Activated naive CD4-positive, alpha-beta T cell treated with anti-CD3 and anti-CD28 coated beads for 36 hours (primary cell): ENCODE measurements around the gene GDF9. TPM values are rescaled to one million over a fixed set of nuclear protein-coding genes. Genes with fewer than 3 reads are reported as not detected.
A peak's percentile ranks its signal among the peaks of the same experiment; 100 is the strongest.

Source experiments
- CTCF ChIA-PET: fragments of 350-600 bp; sonication (Branson Sonifier 250); formaldehyde crosslinking; loops from one replicate; lab custom pipeline; 2021; ENCODE audit warnings: antibody characterized with exemption; lab: Charles Lee
- DNase-seq: peaks from one replicate; pipeline ENCODE4 v3.0.0-alpha.2; 2020
- H3K27ac Mint-ChIP-seq: one replicate; pipeline ENCODE4 v1.8.0; 2021; ENCODE audit warnings: mild to moderate bottlenecking, mixed read lengths
- H3K27me3 Mint-ChIP-seq: one replicate; pipeline ENCODE4 v1.8.0; 2021; ENCODE audit warnings: low read depth, mixed read lengths
- H3K36me3 Mint-ChIP-seq: one replicate; pipeline ENCODE4 v1.8.0; 2021; ENCODE audit warnings: low read depth, mixed read lengths
- H3K4me1 Mint-ChIP-seq: one replicate; pipeline ENCODE4 v1.8.0; 2021; ENCODE audit warnings: low read depth, mixed read lengths
- H3K4me3 Mint-ChIP-seq: one replicate; pipeline ENCODE4 v1.8.0; 2021; ENCODE audit warnings: mild to moderate bottlenecking, moderate library complexity, mixed read lengths
- H3K9me3 Mint-ChIP-seq: one replicate; pipeline ENCODE4 v1.8.0; 2021; ENCODE audit warnings: mixed read lengths
- intact Hi-C: fragments of 100-400 bp; cut with micrococcal nuclease; formaldehyde crosslinking; loops from one replicate; pipeline ENCODE4 v1.15.1; 2023
- total RNA-seq, 2 experiments: library from RNA; stranded (reverse); gene quantifications; one replicate each; pipeline ENCODE4 v1.2.3, GENCODE V29; 2021

The GDF9 gene
- total RNA-seq, 2 experiments from 2014 or later, result 0.64 to 1.2 TPM

GRCh38 chr5:132831095-132831860 lies 35.0 kb downstream of the GDF9 start:
- H3K27ac Mint-ChIP-seq, result no peak overlapping the region
- intact Hi-C loops, result no loop called here

GRCh38 chr5:132830436-132831094 lies 35.7 kb downstream of the GDF9 start, which contains the start of gene SHROOM1:
Gene SHROOM1 (minus strand): TSS chr5:132830647. CDS start chr5:132826140, 4,507 bp downstream.
- no peak for DNase-seq
- H3K4me1 Mint-ChIP-seq, result peaks cover 4% of the 10 kb centered on the region
- peak within 1 kb of the TSS; percentile 79 for H3K4me3 Mint-ChIP-seq
- no peaks in the 10 kb centered on the region for H3K36me3 Mint-ChIP-seq
- CTCF ChIA-PET, result interaction anchor here (0.8 to 4.6 kb wide), 5 partner anchors 11 to 53 kb away, joined by 3 to 45 read pairs (median 5); no protein-coding TSS in a partner anchor
- intact Hi-C loops, result loop anchor here (1.0 kb wide), 3 partner anchors 36 to 222 kb away; partner anchors contain the start of genes GDF9, HSPA4 and UQCRQ
- H3K27ac Mint-ChIP-seq, result no peak within 1 kb of the TSS
- H3K9me3 Mint-ChIP-seq, result no peaks in the 10 kb centered on the region
- H3K27me3 Mint-ChIP-seq, result peaks cover 48% of the 10 kb centered on the region

More at GRCh38 chr5:132831095-132831860, 35.0 kb downstream of the GDF9 start:
- H3K9me3 Mint-ChIP-seq, result no peaks in the 10 kb centered on the region
- H3K4me3 Mint-ChIP-seq, result peak overlapping the region; percentile 62
- H3K36me3 Mint-ChIP-seq, result no peaks in the 10 kb centered on the region
- CTCF ChIA-PET, result interaction anchor here (1.1 to 4.6 kb wide), 3 partner anchors 12 to 53 kb away, joined by 3 to 45 read pairs (median 4); no protein-coding TSS in a partner anchor
- no peak for DNase-seq
- H3K4me1 Mint-ChIP-seq, result peaks cover 4% of the 10 kb centered on the region
- peaks cover 43% of the 10 kb centered on the region for H3K27me3 Mint-ChIP-seq

- peak; percentile 79 for DNase-seq
- H3K27ac Mint-ChIP-seq, result no peak overlapping the region
- CTCF ChIA-PET, result interaction anchor here (0.7 to 4.6 kb wide), 10 partner anchors 10 to 234 kb away, joined by 3 to 45 read pairs (median 4); partner anchors contain the start of gene SOWAHA
- peaks cover 4% of the 10 kb centered on the region for H3K4me1 Mint-ChIP-seq
- H3K4me3 Mint-ChIP-seq, result peak overlapping the region; percentile 79
- peaks cover 50% of the 10 kb centered on the region for H3K27me3 Mint-ChIP-seq
- intact Hi-C loops, result loop anchor here (1.0 kb wide), 3 partner anchors 36 to 222 kb away; partner anchors contain the start of genes GDF9, HSPA4 and UQCRQ
- H3K36me3 Mint-ChIP-seq, result no peaks in the 10 kb centered on the region
- H3K9me3 Mint-ChIP-seq, result no peaks in the 10 kb centered on the region
Measured at GRCh38 chr5:132829742-132830435, 36.4 kb downstream of the GDF9 start.

DNA sequence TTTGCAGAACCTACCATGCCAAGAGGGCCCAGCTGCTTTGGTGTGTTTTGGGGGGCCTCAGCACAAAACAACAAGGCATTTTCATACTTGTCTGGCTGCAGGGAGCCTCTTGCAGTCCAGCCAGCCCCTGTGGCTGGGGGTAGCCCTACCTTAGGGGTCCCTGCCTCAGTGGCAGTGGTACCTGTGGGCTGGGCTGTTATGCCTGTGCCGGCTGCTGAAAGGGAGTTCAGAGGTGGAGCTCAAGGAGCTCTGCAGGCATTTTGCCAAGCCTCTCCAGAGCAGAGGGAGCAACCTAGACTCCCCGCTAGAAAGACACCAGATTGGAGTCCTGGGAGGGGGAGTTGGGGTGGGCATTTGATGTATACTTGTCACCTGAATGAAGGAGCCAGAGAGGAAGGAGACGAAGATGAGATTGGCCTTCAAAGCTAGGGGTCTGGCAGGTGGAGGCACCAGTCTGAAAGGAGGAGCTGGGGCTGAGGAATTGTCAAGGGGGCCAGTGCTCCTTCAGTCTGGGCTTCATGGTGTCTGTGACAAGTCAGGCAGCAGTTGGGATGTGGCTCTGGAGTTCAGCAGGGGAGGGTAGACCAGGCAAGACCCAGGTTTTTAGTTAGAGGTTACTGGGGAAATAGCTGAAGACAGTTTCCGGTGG lies 37.3 kb downstream of the GDF9 start:
- Mint-ChIP-seq H3K36me3 (no peaks in the 10 kb centered on the region), H3K9me3 (no peaks in the 10 kb centered on the region), H3K4me1 (peaks cover 4% of the 10 kb centered on the region), H3K27ac (no peak overlapping the region), H3K4me3 (peak overlapping the region; percentile 23), H3K27me3 (peaks cover 58% of the 10 kb centered on the region)
- CTCF ChIA-PET, result interaction anchor here (0.5 to 4.6 kb wide), 14 partner anchors 9 to 328 kb away, joined by 3 to 45 read pairs (median 3); partner anchors contain the start of genes GDF9, SOWAHA and UQCRQ
- DNase-seq, result no peak
- intact Hi-C loops, result no loop called here

DNA sequence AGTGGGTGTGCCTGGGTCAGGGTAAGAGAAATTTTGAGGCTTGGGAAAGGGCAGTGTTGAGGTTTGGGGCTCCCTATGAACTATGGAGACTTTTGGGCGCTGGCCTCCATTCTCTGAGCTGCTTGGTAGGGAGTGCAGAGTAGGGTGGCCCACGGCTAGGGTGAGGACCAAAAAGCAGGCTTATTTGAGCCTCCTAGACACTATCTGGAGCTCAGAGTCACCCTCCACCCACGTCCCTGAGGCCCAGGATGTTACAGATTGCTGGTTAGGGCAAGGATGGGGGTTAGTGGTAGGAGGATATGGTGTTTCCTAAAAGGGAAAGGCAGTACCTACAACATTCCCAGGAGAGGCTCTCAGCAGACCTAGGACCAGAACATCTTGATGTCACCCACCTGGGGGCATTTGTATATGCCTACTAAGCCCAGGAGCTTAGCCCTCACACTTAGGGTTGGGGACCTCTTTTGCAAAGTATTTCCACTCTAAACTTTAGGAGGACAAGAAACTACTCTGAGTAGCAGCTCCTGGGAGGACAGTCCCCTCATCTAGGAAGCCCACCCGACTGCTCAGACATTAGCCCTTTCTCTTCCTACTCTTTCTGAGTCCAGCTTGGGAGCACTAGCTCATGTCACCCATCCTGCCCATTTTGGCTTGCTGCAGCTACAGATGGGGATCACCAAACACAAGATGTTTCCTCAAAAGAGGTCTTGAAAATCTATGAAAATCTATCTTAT lies 38.2 kb downstream of the GDF9 start:
- Mint-ChIP-seq H3K27me3 (peaks cover 65% of the 10 kb centered on the region), H3K36me3 (no peaks in the 10 kb centered on the region), H3K27ac (no peak overlapping the region), H3K4me3 (no peak overlapping the region), H3K4me1 (peaks cover 4% of the 10 kb centered on the region), H3K9me3 (no peaks in the 10 kb centered on the region)
- CTCF ChIA-PET, result interaction anchor here (0.5 to 4.6 kb wide), 9 partner anchors 9 to 327 kb away, joined by 3 to 45 read pairs (median 3); partner anchors contain the start of genes GDF9 and UQCRQ
- no peak for DNase-seq
- intact Hi-C loops, result no loop called here

DNA sequence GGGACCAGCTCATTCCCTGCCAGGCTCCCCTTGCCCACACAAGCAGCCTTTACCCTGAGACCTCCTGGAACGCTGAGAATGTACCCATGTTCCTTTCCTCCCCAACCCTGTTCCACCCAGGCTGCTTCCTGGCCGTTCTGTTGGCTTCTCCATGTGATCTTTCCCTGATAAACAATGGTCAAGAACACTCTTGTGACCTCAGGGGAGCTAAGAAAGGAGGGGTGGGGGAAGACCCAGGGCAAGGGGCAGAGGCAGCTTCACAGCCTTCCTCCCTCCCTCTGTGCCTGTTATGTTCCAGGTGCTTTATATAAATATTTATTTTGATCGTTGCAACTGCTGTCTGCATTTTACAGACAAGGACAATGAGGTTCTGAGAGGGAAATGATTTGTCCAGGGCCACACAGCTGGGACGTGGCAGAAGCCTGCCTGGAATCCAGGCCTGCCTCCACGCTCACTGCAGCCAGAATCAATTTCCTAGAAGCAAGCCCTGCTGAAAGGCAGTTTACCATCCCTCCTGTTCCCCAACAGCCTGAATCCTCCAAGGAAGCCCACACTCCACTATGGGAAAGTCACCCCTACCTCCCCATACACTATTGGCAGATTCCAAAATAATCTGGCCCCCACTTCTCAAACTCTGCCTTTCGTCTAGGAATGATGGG lies 39.7 kb downstream of the GDF9 start:
- CTCF ChIA-PET, result interaction anchor here (0.8 to 2.6 kb wide), 3 partner anchors 40 to 300 kb away, joined by 3 to 12 read pairs (median 4); partner anchors contain the start of genes GDF9 and UQCRQ
- Mint-ChIP-seq H3K4me1 (peaks cover 4% of the 10 kb centered on the region), H3K9me3 (no peaks in the 10 kb centered on the region), H3K27ac (no peak overlapping the region), H3K4me3 (no peak overlapping the region), H3K27me3 (peaks cover 64% of the 10 kb centered on the region), H3K36me3 (no peaks in the 10 kb centered on the region)
- no peak for DNase-seq
- intact Hi-C loops, result no loop called here

DNA sequence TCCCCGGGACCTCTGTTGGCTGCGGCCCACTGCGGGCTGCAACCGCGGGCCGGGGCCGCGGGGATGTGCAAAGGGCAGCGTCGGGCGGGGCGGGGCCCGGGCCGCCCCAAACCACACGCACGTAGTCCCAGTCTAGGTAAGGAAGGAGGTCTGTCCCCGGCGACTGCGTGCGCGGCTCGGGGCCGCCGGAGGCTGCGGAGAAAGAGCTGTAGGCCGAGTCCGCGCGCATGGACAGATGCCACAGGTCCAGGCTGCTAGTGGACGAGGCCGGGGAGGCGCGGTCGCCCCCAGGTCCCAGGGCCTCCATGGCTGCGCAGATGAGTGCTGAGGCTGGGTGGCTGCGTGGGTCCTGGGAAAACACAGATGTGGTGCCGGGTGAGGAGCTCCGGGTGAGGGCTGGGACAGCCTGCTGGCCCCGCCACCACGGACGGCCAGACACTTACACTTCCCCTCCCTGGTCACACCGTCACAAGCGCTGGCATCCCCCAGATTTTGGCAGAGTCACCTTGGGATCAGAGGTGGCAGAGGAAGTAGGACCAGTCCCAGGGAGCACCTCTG lies 40.4 kb downstream of the GDF9 start:
- Mint-ChIP-seq H3K27ac (no peak overlapping the region), H3K9me3 (no peaks in the 10 kb centered on the region), H3K36me3 (no peaks in the 10 kb centered on the region), H3K4me3 (no peak overlapping the region), H3K4me1 (peaks cover 3% of the 10 kb centered on the region), H3K27me3 (peaks cover 59% of the 10 kb centered on the region)
- DNase-seq, result no peak
- CTCF ChIA-PET, result interaction anchor here (0.8 to 1.5 kb wide), 2 partner anchors 41 to 299 kb away, joined by 3 to 4 read pairs; partner anchors contain the start of genes GDF9 and UQCRQ
- intact Hi-C loops, result no loop called here

DNA sequence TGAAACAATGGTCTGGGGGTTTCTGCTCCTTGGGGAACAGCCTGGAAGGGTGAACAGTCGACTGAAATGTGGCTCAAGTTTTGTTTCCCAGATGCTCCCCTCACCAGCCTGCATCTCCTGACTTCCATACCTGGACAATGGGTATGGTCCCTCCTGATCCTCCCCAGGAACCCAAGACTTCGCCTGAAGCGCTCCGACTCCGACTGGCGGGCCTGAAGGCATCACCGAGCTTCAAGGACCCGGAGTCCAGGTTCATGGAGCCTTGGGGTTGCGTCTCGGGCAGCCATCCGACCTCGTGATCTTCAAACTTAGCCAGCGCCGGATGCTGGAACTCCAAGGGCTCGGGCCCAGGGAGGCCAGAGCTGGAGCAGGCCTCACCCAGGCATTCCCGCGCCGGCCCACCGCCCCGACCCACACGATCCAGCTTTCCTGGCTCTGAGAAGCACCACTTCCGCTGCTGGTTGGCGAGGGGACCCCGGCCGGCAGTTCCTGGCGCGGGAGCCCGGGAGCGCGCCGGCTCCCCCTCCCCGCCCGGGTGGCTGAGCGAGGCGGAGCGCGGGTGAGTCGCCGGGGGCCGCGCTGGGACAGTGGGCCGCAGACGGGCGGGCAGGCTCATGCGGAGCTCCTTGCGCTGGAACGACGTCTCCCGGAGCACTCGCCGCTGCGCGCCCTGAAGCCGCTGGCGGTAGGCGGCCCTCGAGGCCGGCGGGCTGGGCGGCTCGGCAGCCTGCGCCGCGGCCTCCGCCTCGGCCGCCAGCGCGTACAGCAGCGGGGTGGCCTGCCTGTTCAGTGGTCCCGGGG lies 41.0 kb downstream of the GDF9 start:
- CTCF ChIA-PET, result interaction anchor here (1.5 to 1.8 kb wide), 2 partner anchors 9 to 298 kb away, joined by 4 to 8 read pairs; no protein-coding TSS in a partner anchor
- no peak overlapping the region for H3K4me3 Mint-ChIP-seq
- H3K27me3 Mint-ChIP-seq, result peaks cover 59% of the 10 kb centered on the region

DNA sequence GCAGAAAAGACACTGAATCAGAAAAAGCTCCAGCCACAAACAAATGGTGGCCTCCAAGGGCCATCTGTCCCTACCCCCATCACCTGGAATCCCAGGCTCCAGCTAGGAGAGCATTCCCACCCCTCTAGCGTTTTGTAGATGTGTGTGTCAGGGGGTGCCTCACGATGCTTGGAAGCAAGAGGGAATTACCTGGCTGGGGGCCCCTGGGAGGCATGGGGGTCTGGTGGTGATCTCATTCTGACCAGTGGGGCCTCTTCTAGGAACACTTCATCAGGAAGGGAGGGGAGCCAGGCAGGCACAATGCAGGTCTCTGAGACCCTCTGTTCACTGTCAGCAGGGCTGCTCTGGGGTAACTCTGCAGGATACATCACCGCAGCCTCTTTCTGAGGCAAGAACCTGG lies 41.8 kb downstream of the GDF9 start:
- no peak overlapping the region for H3K4me3 Mint-ChIP-seq
- peaks cover 55% of the 10 kb centered on the region for H3K27me3 Mint-ChIP-seq

More for the DNA sequence above, 41.0 kb downstream of the GDF9 start:
- Mint-ChIP-seq H3K9me3 (no peaks in the 10 kb centered on the region), H3K36me3 (no peaks in the 10 kb centered on the region), H3K27ac (no peak overlapping the region), H3K4me1 (peaks cover 5% of the 10 kb centered on the region)
- DNase-seq, result no peak
- intact Hi-C loops, result no loop called here

More for the DNA sequence above, 41.8 kb downstream of the GDF9 start:
- intact Hi-C loops, result no loop called here
- no peaks in the 10 kb centered on the region for H3K36me3 Mint-ChIP-seq
- H3K9me3 Mint-ChIP-seq, result no peaks in the 10 kb centered on the region
- no peak for DNase-seq
- no peak overlapping the region for H3K27ac Mint-ChIP-seq
- CTCF ChIA-PET, result interaction anchor here (1.4 to 1.8 kb wide), 2 partner anchors 10 to 26 kb away, joined by 4 to 8 read pairs; no protein-coding TSS in a partner anchor
- peaks cover 12% of the 10 kb centered on the region for H3K4me1 Mint-ChIP-seq
